Inflammatory macrophage treated with lipopolysaccharide for 4 hours (primary cell): ENCODE measurements around the gene SEC16A.

Experiments used
- DNase-seq: peaks from one replicate; pipeline ENCODE4 v3.0.0-alpha.2; 2020

SEC16A gene

DNA sequence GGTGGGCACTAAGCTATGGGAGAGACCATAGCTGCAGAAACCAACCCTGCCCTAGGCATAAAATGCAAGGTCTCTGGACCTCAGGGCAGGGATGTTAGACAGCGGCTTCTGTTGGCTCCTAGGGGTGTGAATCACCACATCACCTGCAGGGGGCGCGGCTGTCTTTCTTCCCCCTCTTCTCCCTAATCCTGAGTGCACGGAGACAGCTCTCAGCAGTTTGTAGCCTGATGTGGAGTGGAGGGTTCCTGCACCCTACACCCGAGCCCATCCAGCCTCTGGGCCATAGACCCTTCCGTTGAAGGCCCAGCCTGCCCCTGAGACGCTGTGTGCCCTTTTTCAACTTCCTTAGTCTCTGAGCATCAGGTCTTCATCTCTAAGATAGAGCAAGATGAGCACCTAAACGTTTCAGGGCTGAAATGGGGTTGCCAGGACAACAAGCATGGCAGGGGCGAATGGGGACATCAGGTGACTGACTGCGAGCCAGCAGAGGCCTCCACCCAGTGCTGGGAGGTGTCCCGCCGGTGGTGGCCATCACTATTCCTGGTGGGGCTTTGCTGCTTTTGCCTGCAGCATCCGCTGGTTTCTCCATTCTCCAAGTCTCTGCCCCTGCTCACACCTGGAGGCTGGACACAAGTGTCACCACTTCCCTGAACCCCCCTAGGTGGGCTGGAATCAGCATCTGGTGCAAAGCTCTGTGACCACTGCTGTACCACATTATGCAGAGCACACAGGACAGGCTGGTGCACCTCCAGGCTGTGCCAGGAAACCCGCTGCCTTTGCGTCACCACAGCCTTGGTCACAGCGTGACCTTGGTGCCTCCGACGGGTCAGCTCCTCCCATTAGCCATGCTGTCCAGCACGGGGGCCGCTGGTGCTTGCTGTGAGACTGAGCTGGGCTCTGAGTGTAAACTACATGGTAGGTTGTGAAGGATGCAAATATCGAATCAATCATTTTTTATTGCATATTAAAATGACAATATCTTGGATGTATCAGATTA lies 2.5 kb upstream of the SEC16A start:
- DNase-seq = peak; percentile 76

DNA sequence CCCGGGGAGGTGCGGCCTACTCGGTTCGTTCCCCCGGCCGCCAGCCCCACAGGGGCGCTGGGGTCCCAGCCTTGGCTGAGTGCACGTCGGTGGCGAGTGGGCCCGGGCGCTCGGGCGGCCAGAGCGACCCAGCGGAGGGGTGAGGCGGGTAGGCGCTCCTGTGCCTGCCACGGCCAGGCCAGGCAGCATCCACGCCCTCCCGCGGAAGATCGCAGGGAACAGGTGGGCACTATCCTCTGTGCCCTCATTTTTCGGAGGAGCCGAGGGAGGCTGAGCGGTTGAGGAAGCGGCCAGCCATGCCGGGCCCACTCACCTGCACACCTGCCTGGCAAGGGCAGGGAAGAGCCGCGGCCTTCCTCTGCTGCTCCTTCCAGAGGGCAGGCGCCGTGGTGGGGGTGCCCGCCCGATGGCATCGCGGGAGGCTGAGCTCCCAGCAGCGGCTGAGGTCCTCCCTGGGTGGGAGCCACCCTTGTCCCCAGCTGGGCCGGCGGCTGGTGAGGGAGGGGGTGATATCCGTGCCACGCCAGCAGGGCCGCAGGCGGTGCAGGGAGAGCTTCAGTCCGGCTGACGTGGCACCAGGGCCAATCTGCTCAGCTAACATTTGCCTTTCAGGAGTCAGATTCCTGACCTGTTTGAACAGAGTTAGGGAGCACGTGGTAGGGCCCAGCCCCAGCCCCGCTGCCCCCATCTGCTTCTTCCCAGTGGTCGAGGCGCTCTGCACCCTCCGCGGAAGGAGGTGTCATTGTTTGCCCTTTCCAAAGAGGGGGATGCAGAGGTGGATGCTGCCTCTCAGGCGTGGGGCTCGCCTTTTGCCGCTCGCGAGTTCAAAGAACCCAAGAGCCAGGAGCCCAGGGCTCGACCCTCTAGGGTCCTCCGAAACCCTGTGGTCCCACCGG lies 1.6 kb upstream of the SEC16A start:
- DNase-seq = no peak

DNA sequence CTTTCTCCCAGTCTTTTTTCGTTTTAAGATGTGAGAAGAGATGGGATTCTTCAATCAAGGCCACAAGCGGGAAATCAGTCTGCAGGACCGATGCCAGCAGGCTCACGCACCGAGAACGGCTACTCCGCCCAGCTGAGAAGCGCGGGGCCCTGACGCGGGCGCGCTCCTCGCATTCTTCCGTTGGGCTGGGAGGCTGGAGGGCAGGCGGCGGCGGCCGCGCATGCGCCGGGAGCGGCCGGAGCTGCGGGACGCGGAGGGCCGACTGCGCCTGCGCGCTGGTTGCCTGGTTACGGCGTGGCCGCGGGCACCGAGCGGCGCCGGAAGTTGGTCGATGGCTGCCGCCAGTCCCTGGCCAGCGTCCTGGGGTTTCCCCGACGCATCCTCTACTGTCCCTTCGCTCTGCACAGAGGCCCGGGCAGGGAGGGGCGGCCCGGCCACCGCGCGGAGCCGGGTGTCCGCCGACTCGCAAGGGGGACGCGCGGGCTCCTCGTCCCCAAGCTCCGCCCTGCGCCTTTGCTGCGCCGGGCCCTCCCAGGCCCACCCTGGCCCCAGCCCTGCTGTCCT lies 831 bp upstream of the SEC16A start:
- DNase-seq = peak; percentile 94

DNA sequence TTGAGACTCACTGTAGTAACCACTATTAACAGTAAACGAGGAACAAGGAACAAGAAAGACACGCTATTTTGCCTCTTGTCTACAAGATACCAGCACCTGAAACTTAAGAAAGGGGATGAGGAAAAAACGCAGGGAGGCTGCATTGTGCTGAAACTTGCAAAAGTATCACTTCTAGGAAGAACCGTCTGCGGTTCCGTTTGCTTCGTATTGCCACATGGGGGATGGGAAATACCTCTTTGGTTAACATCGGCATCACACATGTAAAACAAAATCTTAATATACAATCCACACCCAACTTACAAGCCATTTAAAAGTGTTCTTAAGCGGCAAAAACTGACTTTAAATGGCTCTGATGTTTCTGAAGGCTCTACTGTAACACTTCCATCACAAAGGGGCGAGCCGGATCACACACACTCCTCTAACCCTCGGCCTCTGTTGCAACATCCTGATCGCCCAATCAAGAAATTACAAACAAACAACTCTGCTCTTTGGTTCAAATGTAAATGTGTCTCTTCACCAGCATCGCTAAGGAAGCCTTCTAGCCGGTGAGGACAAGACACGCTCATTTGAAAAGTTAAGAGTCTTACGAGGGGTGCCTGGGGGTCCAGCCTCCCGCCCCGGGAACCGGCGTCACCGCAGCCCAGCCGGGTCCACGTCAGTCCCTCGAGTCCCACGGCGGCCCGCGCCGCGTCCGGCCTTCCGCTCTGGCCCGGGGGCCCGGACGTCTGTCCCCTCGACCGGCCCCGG lies 621 bp downstream of the SEC16A start:
- DNase-seq = peak; percentile 59

DNA sequence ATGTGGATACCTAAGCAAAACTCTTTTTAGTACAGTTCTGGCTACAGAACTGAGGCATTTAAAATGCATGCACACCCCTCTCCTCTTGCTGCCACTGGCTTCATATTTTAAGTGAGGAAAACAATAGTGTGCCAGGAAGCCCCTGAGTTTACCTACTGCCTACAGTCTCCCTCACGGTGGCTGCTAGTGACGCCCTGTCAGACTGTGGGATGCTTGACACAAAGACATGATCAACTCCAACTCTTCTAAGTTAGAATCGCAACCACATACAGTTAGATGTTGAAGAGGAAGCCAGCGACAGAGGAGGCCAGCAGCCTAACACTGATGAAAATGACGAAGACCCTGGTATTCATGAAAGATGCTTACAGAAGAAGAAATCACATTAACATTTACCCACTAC lies 1.3 kb downstream of the SEC16A start:
- no peak for DNase-seq

DNA sequence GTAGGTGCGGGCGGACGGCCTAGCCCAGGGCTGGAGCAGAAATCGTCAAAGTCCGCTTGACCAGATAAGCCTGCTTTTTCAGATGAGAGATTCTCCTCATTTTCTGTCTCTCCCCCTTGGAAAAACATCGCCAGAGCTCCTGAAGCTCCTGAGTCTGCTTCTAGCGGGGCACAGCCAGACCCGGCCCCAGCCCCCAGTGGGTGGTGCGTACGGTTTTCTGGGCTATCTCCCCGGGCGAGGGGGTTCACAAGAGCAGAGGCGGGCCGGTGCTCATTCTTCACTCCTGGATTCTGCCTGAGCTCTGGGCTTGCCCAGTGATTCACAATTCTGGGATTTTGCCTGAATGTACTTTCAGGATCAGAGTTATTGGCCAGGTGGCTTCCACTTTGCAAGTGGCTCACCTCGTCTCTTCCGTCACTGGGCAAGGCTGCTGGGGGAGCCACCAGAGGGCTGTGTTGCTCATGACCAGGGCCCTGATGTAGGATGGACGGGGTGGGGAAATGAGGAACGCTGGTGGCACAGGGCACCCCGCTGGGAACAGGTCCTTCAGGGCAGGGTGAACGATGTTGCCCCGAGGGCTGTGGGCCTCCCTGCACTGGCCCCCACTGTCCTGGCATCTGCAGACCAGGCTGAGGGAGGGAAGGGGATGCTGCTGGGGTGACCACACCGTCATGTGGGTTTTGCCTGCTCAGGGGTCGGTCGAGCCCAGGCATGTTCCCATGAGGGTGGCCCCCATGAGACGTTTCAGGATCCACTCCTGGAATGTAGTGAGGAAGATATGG lies 6.3 kb downstream of the SEC16A start:
- DNase-seq = no peak

DNA sequence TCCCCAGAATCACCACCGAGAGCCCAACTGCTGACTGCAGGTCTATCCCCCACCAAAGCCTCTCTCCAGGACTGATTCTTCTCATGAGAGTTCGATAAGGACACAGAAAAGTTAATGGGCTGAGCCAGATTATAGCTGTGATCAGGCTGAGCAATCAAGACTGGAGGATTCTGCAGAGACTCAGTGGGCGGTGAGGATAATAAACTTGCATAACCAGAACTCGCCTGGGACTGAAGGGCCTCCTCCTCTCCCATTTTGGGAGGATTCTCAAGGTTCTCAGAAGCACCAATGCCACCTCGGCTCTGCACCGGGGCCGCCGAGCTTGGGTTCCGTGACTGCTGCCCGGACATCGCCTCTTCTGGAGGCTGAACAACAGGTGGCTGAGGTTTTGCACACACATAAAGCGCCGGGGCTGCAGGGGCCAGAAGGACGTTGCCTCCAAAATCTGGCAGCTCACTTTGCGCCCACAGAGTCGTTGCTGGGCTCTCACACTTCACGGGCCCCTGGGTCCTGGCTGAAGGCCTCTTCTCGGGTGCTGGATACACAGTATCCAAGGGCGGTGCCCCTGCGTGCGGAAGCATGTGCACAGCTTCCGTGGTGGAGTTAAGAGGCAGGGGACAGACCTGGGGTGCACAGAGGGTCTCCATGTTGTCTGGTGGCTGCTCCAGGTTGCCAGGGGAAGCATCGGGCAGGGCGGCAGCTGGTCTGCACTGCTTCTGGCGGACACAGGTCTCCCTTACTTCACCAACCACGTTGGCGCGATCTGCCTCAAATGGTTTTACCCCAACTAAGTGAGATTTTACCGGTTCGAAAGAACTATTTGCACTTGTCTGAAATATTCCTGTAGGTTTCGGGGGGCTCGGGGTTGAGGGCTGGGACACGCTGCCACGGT lies 7.6 kb downstream of the SEC16A start:
- DNase-seq = no peak

DNA sequence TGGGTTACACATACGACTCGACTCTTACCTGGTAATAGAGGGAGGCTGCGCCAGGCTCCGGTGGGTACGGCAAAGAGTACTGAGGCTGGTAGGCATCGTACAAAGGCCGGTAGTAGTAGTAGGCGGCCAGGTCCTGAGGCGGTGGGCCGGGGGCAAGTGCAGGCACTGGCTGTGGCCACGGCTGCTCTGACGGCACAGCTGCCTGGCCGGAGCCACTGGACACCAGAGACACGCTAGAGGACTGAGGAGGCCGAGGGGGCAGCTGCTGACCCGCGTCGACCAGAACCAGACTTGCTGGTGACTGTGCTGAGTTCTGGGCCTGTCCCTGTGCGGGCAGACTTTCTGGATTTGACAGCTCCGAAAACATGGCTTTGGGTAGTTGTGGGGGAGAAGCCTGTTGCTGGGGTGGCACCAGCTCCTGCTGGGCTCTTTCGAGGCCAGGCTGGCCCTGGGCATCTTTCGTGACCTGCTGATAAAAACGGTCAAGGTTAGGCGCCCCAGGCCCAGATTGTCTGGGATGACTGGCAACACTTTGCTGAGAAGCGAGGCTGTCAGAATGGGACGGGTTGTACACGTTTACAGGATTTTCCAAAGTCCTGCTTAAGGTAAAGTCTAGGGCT lies 8.7 kb downstream of the SEC16A start:
- DNase-seq = no peak

DNA sequence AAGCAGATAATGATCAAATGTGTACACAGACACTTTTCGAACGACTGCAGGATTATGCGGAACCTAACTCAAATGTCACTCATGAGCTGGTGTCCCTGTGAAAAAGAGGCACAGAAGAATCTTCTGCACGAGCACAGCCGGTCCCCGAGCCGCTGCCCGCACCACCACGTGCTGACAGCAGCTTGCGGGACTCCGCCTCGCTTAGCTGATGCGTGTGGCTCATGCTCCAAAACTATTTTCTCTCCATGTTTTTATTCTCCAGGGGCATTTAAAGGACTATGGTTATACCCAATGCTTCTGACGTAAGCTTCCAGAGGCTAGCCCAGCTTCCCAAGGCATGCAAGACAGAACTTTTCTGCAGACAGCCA lies 9.5 kb downstream of the SEC16A start:
- DNase-seq = no peak

DNA sequence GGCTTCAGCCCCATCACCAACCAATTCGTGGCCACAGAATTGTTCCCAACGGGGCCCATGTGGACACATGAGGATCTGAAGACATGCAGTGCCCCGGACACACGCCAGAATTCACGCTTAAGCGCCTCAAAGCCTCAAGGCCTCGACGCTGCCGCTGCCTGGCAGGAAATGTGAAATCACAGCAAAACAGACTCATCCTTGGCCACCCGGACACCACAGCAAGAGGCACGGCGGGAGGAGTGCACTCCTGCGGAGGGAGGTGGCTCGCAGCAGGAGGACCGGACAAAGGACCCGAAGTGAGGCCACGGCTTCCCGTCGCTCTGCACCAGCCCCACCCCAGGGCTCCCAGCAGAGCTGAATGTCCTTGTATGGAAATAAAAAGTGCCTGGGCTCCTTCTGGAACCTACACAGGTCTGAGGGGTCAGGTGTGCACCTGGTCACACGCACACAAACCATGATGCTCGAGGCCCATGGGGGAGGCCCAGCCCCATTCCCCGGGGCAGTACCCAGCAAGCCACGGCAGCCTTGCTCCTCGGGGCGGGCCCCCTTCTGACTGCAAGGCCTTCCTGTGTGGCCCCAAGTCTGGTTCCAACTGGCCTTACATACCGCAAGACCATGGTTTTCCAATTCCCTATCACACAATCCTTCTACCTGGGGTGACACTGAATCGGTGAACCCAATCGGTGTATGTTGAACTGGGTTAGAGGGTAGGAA lies 10.0 kb downstream of the SEC16A start:
- no peak for DNase-seq

DNA sequence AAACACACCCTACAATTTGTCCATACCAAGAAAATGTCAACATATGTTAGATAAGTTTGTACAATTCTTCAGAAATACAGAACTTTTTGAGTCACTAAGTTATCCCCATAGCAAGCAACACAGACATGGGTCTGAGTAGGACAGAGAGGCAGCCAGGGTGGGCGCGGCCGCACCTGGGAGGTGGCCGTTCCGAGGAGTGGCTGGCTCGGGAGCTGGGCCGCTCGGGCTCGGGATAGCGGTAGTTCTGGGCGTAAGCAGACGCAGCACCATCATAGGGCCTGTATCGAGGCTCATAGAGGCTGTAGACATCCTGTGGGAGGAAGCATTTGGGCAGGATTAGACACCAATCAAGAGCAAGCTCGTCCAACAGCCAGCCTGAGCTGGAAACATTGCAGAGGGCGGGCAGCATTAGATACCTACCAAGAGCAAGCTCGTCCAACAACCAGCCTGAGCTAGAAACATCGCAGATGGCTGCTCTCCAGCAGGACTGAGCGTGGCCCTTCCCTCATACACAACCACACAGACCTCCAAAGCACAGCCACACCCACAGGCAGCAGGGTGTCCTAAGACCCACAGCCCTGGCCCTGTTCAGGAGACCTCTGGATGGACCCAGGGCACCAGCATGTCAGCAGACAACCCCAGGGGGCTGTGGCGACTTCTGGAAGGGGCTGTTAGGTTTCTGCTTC lies 10.9 kb downstream of the SEC16A start:
- DNase-seq = no peak

DNA sequence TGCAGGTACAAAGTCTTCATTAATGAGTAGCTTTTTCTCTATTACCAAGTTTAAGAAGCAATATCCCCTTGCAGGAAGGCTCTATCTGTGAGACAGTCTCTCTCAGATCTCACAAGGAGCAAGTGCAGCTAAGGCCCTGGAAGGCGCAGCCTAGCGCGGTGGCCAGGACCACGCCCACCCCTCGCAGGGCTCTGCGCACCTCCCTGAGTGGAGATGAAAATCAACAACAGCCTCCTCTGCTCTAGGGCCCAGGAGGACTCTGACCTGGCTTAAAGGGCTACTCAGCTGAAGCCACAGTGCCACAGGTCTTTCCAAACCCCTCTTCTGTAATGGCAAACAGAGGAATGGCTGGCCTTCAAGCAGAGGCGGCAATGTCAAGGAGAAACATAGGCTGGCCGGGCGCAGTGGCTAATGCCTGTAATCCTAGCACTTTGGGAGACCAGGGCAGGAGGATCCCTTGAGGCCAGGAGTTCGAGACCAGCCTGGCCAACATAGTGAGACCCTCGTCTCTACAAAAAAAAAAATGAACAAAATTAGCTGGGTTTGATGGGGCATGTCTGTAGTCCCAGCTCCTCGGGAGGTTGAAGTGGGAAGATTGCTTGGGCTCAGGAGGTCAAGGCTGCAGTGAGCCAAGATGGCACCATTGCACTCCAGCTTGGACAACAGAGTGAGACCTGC lies 11.9 kb downstream of the SEC16A start:
- no peak for DNase-seq

DNA sequence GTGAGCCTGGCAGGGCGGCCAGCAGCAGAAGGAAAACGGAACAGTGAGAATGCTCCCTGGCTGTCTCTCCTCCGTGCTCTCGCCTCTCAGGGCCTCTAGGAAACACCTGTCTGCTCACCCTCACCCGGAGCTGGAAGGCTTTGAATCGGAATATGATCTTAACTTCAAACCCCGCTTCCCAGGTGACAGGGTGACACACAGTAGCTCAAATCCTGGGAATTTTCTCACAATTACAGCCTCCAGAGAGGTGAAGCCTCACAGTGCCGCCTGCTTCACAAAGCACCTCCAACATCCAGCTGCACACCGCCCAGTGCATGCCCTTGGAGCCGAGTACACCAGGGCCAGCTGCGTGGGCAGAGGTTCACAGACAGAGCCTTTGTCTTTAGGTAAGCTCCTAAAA lies 12.5 kb downstream of the SEC16A start:
- no peak for DNase-seq

DNA sequence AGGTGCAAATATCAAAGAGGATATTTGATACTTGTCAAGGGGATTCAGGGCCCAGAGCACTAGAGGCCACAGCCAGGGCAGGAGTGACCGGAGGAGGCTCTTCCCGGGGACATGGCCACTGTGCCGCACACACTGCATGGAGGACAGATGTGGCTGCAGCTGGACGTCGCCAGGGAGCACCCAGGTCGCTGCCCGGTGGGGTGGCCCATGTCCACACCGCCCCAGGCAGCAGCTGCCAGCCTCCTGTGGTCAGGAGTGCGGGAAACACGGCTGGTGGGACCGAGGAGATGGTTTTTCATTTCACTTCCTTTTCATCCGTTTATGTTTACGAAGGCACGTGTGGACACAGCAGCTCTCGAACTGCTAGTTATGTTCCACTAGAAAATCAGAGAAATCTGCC lies 15.1 kb downstream of the SEC16A start:
- DNase-seq = no peak

DNA sequence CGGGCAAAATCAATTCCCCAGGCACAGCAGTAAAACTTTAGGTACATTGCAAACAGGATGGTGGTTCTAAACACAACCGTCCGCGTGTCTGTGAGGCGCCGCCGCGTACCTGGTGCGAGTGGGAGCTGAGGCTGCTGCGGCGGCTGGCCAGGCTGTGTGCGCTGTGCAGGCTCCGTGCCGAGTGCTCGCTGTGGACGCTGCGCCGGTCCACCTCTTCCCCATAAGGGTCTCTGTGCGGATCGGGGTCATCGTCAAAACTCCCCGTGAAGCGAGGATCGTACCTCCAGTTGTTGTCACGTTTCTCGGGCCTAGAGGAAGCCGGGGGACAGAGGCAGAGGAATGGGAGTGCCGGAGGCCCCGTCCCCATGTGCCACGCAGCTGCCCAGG lies 16.7 kb downstream of the SEC16A start:
- no peak for DNase-seq

DNA sequence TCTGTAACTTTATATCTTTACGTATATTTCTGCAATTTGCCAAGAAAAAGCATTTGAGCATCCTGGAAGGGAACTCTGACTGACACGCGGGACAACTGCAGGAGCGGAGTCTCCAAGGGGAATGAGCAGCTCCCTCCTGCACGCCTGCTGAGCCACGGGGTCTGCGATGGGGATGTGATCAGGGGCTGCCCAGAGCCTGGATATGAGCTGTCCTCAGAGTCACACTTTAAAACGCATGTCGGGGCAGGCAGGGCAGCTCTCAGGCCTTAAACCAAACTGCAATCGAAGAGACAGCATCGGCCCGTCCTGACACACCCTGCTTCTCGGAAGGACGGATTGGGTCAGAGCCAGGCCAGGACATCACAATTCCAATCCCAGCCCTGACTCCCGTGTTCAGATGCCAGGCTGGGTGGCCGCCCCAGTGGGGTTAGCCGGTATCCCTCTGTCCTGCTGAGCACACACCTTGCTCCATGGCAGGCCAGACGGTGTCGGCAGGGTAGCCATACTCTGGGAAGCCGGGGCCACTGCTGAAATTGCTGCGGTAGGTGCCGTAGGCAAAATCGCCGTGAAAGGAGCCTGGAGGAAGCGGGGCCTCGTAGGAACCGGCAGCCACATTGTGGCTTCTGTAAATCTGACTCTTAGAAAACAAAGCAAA lies 17.2 kb downstream of the SEC16A start:
- no peak for DNase-seq

DNA sequence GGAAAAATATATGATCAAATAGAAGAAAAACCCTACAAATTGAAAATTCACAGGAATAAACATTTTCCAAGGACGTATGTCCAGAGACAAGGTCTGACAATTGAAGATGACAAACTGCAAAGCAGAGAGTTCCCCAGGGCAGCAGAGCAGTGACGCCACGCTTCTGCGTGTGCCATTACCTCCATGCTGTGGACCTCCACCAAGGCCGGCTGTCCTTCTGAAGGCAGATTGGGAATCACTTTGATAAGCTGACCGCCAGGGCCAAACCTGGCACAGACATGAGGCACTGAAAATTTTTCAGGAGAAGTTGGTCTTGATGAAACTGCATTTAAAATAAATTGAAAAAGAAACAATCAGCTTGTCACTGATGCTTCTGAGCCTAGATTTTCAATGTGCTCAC lies 18.6 kb downstream of the SEC16A start:
- no peak for DNase-seq

DNA sequence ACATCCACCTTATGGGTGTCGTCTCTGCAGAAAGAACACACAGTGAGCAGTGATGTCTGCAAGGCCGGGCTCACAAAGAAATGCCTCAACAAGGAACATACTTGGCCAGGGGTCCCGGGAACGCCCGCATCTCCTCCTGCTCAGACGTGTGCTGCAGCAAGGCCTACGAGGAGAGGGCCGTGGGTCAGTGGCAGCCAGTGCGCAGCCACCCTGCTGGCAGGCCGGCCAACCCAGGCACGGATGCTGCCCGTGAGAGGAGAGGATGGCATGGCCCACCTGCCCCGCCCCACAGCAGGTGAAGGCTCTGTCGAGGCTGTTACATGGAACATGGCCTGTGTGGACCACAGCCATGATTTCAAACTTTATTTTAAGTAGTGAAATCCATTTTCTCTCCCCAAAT lies 19.3 kb downstream of the SEC16A start:
- DNase-seq = no peak
